HG03066 (cell line): Measurements from ENCODE around the gene EXOG.

ENCODE experiments used
- ATAC-seq: cut with Tn5 transposase; IDR thresholded peaks from one replicate; pipeline ENCODE4 v1.9.1; 2021; ENCODE audit warnings: low read depth; ENCODE audit not compliant: unreplicated experiment

Gene EXOG, protein sequence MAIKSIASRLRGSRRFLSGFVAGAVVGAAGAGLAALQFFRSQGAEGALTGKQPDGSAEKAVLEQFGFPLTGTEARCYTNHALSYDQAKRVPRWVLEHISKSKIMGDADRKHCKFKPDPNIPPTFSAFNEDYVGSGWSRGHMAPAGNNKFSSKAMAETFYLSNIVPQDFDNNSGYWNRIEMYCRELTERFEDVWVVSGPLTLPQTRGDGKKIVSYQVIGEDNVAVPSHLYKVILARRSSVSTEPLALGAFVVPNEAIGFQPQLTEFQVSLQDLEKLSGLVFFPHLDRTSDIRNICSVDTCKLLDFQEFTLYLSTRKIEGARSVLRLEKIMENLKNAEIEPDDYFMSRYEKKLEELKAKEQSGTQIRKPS

DNA sequence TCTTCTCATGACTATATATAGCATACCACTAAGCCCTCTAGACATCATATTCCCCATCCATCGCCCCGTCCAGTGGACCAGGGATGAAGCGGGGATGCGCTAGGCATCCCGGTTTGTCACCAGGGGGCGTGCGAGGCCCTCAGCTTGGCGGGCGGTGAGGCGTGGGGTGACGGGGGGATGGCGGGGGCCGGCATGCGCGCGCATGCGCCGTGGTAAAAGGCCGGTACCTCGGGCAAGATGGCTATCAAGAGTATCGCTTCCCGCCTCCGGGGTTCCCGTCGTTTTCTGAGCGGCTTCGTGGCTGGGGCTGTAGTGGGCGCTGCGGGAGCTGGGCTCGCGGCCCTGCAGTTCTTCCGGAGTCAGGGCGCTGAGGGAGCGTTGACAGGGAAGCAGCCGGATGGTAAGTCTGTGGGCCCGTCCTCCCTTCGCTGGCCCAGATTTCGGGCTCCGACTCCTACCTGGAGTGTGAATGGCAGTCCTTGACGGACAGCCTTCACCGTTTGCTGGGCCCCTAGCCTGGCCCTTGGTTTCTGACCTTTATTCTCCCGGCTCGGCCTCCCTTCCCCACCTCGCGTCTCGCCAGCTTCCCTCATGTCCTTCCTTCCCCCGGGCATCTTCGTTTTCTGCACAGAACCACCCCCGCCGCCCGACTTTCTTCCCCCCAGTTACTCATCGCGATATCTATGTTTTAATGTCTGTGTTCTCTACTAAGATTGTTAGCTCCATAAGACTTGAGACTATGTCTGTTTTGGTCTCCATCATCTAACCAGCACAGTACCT is at the start of gene EXOG:
Gene EXOG (plus strand): TSS at position 210 of the 780 bp plus-strand sequence. CDS start 28 bp downstream, at position 238.
- ATAC-seq = peak; percentile 90

DNA sequence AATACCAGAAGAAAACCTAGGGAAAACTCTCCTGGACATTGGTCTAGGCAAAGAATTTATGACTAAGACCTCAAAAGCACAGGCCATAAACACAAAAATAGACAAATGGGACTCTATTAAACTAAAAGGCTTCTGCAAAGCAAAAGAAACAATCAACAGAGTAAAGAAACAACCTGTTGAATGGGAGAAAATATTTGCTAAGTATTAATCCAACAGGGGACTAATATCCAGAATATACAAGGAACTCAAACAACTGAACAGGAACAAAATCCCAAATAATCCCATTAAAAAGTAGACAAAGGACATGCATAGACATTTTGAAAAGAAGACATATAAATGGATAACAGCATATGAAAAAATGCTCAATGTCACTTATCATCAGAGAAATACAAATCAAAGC is 49.3 kb upstream of the EXOG start:
- no peak for ATAC-seq

DNA sequence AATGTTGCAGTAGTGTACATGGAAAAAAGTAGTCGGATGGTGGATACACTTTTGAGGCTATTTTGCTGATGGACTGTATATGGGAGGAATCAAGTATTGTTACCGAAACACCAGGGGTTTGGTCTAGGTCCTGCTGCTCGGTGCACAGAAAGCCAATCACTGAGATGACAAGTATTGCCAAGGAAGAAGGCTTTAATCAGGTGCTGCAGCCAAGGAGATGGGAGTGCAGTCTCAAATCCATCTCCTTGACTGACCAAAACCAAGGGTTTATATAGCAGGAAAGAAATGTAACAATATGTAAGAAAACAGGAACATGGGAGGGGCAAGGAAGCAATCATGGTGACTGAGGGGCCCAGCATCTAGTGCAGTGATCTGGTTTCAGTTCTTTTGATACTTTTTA is 45.3 kb upstream of the EXOG start:
- no peak for ATAC-seq

DNA sequence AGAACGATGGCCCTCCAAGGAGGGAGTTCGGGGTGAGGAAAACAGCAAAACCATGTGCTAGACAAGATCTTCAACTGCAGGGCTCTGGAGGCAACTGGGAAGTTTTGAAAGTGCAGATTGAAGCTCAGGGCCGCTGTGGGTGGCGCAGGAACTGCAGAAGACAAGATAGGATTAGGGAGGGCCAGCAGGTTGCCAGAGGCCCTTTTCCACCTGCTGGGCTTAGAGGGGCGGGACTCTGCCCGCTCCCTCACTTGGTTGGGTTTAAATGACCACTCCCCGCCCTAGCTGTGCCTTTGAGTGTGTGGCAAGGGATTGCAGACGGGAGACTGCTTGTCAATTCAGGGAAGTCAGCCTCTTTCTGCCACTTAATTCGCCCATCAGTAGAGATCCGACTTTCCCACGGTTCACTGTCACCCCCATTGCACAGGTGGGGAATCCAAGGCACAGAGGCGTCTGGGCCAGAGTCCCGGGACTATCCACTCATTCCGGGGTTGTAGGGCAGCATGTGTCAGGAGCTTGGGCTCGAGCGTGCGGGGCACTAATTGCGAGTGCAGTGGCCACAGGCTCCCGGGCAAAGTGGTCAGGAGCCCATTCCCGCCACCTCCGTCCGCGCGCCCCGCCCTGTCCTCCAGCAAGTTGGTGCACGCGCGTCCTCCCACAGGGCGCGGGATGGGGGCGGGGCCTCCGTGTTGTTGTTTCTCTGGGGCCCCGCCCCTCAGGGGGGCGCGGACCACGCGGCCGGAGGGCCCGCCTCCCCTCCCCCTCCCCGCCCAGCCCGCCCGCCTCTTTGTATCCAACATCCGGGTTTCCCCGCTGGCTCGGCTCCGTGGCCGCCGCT is 42.8 kb upstream of the EXOG start, which contains the start of gene ACVR2B:
Gene ACVR2B (plus strand): TSS at position 816 of the 838 bp plus-strand sequence. CDS start 433 bp downstream, outside the sequence.
- ATAC-seq = peak; percentile 37

DNA sequence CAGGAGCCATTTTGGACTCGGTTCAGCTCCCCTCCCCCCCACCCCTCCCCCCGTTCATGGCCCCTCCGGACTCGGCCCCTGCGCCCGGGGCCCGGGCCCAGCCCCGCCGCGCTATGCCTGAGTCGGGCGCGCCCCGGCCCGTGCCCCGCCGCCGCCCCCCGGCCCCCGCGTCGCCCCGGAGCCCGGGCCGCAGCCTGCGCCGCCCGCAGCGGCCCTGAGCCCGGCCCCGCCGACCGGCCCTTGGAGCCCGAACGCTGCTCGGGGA is 42.3 kb upstream of the EXOG start:
- ATAC-seq = no peak

DNA sequence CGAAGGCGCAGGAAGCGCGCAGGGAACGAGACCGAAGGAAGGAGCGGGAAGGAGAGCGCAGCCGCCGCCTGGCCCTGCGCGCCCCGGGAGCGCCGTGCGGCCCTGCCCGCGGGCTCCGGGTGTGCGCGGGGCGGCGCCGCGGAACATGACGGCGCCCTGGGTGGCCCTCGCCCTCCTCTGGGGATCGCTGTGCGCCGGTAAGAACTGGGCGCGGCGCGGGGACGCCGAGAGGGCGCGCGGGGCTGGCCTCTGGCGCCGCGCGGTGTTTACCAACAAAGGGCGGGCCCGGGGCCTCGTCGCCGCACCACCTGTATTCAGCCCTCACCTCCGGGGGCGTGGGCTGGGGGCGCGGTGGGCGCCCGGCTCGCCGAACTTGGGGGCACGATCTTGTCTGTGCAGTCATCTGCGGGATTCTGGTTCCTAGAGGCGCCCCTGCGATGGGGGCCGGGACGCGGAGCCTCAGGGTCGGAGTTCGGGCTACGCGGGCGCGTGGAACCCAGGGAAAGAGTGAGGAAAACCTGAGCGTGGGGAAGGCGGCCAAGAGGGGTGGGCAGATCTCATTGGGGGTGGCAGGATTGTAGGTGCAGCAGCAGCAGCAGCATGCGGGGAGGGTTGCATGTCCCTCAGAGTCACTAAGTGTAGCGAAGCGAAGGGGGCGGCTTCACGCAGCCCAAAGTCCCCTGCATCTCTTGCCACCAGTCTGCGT is 41.8 kb upstream of the EXOG start:
- peak; percentile 31 for ATAC-seq

DNA sequence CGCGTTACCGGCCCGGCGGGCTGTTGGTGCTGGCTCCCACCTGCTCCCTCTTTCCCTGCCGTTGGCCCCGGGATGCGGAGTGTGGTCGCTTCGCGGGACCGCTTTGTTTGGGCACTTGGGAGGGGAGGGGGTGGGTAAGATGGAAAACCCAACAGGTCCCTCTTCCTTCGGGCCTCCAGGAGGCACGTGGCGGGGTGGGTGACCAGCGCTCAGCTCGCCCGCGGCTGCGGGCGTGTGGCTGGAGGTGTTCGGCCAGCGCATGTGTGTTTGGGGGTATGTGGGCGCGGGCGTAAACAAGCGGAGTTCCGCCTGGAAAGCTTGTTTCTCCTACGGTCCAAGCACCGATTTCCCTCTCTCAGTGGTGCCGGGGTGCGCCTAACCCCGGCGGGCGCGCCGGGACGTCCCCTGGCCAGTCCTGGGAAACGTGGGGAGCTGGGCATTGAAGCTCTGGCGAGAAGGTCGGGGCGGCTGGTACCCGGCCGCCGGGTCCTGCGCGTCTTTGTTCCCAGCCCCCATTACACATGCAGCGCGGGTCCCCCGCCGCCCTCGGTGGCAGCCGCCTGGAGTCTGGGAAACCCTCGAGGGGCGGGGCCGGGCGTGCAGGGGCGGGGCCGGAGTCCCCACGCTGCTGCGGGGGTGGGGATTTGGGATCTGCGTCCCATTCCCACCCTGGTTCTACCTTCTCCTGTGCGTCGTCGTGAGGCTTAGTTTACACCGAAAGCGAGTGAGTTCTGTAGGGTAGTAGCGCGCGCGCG is 41.1 kb upstream of the EXOG start:
- no peak for ATAC-seq

DNA sequence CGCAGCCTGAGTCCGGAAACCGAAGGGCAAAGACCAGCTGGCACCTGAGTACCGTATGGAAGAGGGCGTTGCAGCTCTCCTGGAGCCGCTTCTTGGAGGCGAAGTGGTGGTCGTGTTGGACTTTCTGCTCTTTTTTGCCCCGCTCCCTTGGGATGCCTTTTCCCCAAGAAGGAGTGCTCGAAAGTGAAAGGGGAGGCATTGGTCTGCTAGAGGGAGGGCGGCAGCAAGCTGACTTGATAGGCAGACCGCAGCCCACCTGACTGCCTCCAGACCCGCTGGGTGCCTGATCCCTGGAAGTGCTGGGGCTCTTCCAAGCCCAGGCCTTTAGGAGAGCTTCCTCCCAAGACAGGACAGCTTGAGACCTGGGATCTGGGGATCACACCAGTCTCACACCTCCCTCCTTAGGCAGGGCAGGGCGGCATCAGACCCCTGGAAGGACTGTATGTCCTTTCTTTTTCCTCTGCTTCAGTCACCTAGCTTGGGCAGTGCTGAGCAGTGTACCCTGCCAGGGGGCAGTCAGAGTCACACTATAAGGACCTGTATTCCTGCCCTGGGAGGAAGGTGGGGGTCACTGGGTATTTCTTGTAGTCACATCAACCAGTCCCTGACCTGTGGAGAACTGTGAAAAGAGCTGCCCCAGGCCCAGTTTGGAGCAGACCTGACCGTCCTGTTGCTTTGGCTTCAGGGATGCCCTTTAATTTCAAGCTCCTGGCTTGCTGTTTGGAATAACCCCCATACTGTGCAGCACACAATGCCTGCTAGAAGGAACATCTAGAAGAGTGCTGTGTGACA is 40.3 kb upstream of the EXOG start:
- no peak for ATAC-seq

DNA sequence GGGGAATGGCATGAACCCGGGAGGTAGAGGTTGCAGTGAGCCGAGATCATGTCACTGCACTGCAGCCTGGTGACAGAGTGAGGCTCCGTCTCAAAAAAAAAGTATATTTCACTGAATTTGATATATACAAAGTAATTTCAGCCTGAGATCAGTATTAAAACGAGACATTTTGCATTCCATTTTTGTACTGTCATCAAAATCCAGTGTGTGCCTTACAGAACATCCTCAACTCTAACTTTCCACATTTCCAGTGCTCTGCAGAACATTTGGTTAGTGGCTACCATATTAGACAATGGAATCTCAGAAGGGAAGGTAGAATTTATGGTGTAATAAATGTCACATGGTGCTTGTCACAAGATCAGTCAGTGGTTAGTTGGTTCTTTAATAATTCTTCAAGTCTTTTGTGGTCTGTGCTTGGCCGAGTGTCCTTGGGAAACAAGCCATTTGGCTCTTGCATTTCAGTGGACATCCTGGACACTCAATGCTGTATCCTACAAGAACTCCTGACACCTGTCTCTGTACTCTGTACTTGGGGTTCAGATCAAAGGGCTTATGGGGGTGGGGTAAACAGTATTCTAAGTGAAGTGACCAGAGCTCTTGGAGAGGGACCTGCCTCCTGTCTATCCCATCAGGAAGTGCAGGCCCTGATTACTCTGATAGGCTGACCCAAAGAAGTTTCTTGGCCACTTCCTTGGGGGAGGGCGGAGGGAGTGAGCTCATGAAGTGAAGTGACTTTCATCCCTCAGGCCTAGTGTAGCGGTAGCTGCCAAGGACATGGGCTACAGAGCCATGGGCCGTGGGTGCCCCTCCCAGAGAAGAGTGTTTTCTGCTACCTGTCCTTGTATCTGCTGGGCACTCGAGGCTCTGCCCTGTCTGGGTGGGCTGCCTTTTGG is 38.8 kb upstream of the EXOG start:
- ATAC-seq = no peak

DNA sequence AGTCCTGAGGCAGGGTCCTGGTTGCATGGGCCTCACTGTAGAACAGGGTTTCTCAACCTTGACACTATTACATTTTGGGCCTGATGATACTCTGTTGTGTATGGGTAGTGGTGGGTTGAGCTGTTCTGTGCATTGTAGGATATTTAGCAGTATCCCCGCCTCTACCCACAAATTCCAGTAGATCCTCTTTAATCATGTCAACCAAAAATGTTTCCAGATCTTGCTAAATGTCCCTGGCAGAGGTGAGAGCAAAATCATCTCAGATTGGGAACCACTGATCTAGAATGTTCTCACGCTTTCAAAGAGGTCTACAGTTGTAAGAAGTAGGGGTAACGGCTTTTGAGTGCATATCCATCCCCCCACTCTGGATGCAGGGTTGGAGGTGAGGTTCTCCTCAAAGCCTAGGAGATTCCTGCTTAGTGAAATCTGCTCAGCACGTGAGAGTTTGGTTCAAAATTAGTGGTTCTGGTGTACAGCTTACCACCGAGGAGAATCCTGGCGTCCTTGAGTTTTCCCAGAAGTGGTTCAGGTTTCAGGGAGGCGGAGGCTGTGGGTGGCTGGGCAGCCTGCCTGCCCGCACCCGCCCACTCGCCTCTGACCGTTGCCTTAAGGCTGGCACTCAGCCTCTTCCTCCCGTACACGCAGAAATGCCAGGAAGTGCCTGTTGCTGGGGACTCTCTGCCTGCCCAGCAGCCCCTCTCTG is 37.2 kb upstream of the EXOG start:
- ATAC-seq = no peak

DNA sequence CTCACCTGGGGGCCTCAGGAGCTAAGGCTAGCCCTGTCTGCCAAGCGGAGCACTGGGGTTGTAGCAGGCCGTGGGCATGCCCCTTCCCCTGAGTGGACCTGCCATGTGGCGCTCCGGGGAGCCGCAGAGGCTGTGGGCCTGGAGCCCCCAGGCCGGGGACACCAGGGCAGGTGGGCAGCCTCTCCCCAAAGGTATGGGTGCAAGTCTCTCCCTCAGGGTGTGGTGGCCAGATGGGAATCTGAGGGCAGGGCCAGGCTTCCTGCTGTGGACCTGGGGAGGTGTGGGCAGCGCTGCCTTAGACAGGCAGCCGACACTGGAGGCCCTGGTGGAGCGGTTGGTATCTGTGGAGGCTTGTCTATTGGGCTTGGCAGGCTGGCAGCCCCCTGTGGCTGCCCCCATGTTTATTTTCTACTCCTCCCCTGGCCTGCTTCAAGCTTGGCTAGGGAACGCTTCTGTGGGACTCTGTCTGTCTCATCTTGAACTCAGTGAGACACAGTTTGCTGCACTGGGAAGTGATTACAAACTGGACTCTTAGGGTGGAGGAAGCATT is 36.6 kb upstream of the EXOG start:
- no peak for ATAC-seq

DNA sequence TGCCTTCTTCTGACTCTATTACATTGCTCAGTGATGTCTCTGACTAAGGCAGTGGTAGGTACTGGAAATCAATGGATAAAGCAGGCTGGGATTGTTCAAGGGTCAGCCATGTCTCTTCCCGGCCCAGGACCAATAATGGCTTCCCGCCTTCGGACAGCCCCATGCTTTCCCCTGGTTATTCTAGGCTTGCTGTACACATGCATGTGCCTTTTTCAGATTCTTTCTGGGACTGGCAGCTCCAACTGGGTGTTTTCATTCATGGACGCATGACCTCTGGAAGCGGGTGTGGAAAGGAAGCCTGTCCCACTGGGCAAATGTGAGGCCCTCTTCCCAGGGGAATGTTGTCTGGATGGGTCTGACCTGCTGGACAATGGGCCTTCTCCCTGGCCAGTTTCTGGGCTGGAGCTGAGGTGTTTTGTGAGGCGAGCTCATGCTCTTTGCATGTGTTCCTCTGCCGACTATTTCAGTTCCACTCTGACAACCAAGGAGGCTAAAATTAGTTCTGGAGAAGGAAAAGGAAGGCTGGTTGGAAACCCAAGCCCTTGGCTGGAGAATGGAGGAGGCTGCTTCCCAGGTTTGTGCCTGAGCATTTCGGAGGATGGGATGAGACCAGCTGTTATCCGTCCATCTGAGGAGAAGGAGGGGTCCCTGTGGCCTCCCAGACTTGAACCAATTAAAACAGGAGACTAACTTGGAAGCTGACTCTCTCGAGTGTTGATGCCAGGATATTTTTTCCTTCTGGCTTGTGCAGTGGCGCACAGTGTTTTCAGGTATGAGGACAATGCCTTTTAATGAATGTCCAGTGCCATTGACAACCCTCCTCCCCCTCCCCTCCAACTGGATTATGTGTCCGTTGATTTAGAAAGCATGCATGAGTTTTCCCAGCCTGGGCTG is 35.5 kb upstream of the EXOG start:
- no peak for ATAC-seq

DNA sequence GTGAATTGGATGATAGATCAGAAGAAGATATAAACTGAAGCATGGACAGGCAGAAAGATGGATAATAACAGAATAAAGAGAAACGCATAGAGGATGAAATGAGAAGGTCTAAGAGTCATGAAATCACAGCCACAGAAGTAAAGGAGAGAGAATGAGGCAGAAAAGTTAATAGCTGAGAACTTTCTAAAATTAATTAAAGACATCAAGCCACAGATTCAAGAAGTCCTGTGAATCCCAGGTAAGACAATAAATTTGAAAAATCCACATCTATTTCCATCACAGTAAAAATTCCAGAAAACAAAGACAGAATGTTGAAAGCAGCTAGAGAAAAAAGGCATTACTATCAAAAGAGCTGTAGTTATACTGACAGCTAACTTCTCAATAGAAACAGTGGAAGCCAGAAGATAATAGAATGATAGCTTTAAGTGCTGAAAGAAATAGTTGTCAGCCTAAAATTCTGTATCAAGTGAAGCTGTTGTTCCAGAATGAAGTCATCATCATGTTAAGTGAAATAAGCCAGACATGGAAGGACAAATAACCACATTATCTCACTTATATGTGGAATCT is 30.5 kb upstream of the EXOG start:
- no peak for ATAC-seq

DNA sequence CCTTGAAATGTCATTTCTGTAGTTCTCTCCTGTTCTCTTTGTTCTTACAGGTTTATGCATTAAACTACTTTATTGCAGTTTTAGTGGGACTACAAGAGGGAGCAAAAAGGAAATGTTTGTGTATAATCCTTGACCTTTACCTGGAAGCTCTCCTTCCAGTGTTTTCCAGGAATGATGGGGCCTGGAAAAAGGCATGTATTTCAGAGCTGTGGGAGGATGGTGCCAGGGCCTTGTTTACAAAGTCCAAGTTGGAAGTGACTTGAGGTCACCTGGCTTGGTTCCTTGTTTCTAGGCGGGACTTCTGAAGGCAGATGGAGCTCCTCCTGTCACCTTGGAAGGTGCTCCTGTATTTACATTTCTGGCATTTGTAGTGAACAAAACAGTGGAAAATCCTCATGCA is 27.4 kb upstream of the EXOG start:
- no peak for ATAC-seq

DNA sequence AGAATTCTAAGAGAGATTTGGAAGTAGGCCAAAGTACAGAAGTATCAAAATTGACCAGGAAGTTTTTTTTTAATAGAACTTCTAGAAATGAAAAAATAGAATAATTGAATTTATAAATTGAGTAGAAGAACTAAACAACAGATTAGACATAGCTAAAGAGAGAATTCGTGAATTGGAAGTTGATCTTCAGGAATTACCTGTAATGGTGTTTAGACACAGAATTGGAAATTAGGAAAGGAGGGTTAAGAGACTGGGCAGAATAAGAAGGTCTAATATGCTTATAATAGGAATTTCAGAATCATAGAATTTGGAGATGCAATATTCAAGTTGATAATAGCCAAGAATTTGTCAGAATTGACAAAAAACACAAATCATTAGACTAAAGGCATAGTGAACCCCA is 26.3 kb upstream of the EXOG start:
- ATAC-seq = no peak
